ENCODE measurements around the gene VPS51. TPM values are rescaled to one million over a fixed set of nuclear protein-coding genes. Genes with fewer than 3 reads are reported as not detected.

The VPS51 gene
- total and polyA plus RNA-seq, 9 of the 15 experiments (the other 6 are each of a cell fraction or from before 2014, with no cell fraction given), result 1.8 to 143 (median 46.8) TPM

- TF ChIP-seq ZNF217 (CRISPR knock-in tag; IDR thresholded peaks at IDR 0.05) (no peak), PHTF2 (CRISPR knock-in tag; IDR thresholded peaks at IDR 0.05) (no peak), YY1 (IDR thresholded peaks at IDR 0.05; ENCODE audit: borderline replicate concordance in 1 of 3, control insufficient read depth in 1 of 3, extremely low read depth in 1 of 3, insufficient read depth in 3 of 3, insufficient read length in 1 of 3, insufficient replicate concordance in 2 of 3, low read depth in 1 of 3, low read length in 2 of 3) (peak; percentile 52 to 93 (median 87)), JUN (IDR thresholded peaks at IDR 0.05; ENCODE audit: borderline replicate concordance, low read depth, low read length) (peak; percentile 48), JUN (CRISPR knock-in tag; IDR thresholded peaks at IDR 0.05; ENCODE audit: borderline replicate concordance) (no peak), ZNF354B (CRISPR knock-in tag; IDR thresholded peaks at IDR 0.05) (peak; percentile 43; the same call in 1 of the 2 replicates), SIRT6 (IDR thresholded peaks at IDR 0.05; ENCODE audit: low read depth, low read length) (no peak), FOXK2 (conservative IDR thresholded peaks at IDR 0.05 in 1 of 2, IDR thresholded peaks at IDR 0.05 in 1 of 2; ENCODE audit: low read depth in 2 of 2) (peak; percentile 84 to 87), WHSC1 (IDR thresholded peaks at IDR 0.05; ENCODE audit: low read length) (no peak), TAF7 (tag; IDR thresholded peaks at IDR 0.05) (peak; percentile 77), STAT5B (CRISPR knock-in tag; IDR thresholded peaks at IDR 0.05) (no peak), SAP30 (IDR thresholded peaks at IDR 0.05; ENCODE audit: borderline replicate concordance, insufficient read depth, low read depth, low read length, poor library complexity, severe bottlenecking) (peak; percentile 59), SMAD3 (CRISPR knock-in tag; conservative IDR thresholded peaks at IDR 0.05) (peak; percentile 58; the same call in 1 of the 2 replicates), KDM1A (IDR thresholded peaks at IDR 0.05) (no peak), SP1 (CRISPR knock-in tag; IDR thresholded peaks at IDR 0.05) (peak; percentile 91), ZFX (CRISPR knock-in tag; IDR thresholded peaks at IDR 0.05) (peak; percentile 90), SP2 (IDR thresholded peaks at IDR 0.05; ENCODE audit: extremely low read depth, low read depth, low read length, poor library complexity, severe bottlenecking) (no peak), ZNF830 (CRISPR knock-in tag; IDR thresholded peaks at IDR 0.05) (no peak), SMAD2 (IDR thresholded peaks at IDR 0.05; ENCODE audit: low read depth, low read length) (no peak), MTF1 (CRISPR knock-in tag; IDR thresholded peaks at IDR 0.05; ENCODE audit: borderline replicate concordance) (no peak), HDAC1 (IDR thresholded peaks at IDR 0.05) (peak in 1 of 2 experiments; percentile 83; a peak in 2 of 4 replicates), NR4A1 (CRISPR knock-in tag; IDR thresholded peaks at IDR 0.05) (no peak), NR4A1 (tag; IDR thresholded peaks at IDR 0.05) (peak; percentile 90), TCF7L2 (IDR thresholded peaks at IDR 0.05; ENCODE audit: low read depth, low read length) (peak; percentile 36; the same call in 1 of the 2 replicates), ZNF23 (CRISPR knock-in tag; IDR thresholded peaks at IDR 0.05) (no peak), SUPT5H (IDR thresholded peaks at IDR 0.05) (peak; percentile 91), MECOM (CRISPR knock-in tag; IDR thresholded peaks at IDR 0.05) (0 out of 2 replicates have a peak, but pooled peaks have one; percentile 70), KDM2B (CRISPR knock-in tag; IDR thresholded peaks at IDR 0.05) (peak; percentile 50; the same call in 1 of the 2 replicates), DNMT1 (IDR thresholded peaks at IDR 0.05) (no peak), SAFB (IDR thresholded peaks at IDR 0.05; ENCODE audit: borderline replicate concordance, low read depth, low read length) (no peak), ELF1 (tag; IDR thresholded peaks at IDR 0.05) (peak; percentile 97), NCOA1 (IDR thresholded peaks at IDR 0.05; ENCODE audit: low read depth) (peak; percentile 99)
Measured at GRCh38 chr11:65095974-65096806, at the start of gene VPS51 (continued).

Data from K562 (cell line).